Activated CD8-positive, alpha-beta memory T cell treated with anti-CD3 and anti-CD28 coated beads, Interleukin-2, amount 50 U/mL, for 48 hours (primary cell): ENCODE results near the gene RPTOR.

Experiments
- DNase-seq: peaks from one replicate; pipeline ENCODE4 v3.0.0-alpha.2; 2020

The RPTOR gene

GRCh38 chr17:80923211-80924110 lies 378.8 kb downstream of the RPTOR start:
- DNase-seq = no peak

- DNase-seq = no peak
Observed at GRCh38 chr17:80924111-80924806, 379.6 kb downstream of the RPTOR start.

- DNase-seq = no peak
Observed at GRCh38 chr17:80924807-80925610, 380.4 kb downstream of the RPTOR start.

GRCh38 chr17:80925688-80926335 lies 381.2 kb downstream of the RPTOR start:
- DNase-seq = no peak

- DNase-seq = no peak
Observed at GRCh38 chr17:80926591-80927250, 382.1 kb downstream of the RPTOR start.

GRCh38 chr17:80927791-80928216 lies 383.2 kb downstream of the RPTOR start:
- DNase-seq = no peak

- DNase-seq = no peak
Observed at GRCh38 chr17:80929449-80929848, 384.8 kb downstream of the RPTOR start.

- DNase-seq = no peak
Observed at GRCh38 chr17:80930335-80931279, 386.0 kb downstream of the RPTOR start.

- no peak for DNase-seq
Observed at GRCh38 chr17:80931421-80932265, 387.0 kb downstream of the RPTOR start.

- DNase-seq = no peak
Observed at GRCh38 chr17:80935526-80935925, 390.9 kb downstream of the RPTOR start.

GRCh38 chr17:80936218-80936617 lies 391.6 kb downstream of the RPTOR start:
- DNase-seq = no peak

GRCh38 chr17:80936723-80937122 lies 392.1 kb downstream of the RPTOR start:
- no peak for DNase-seq

- no peak for DNase-seq
Observed at GRCh38 chr17:80937462-80938381, 393.1 kb downstream of the RPTOR start.

- DNase-seq = no peak
Observed at GRCh38 chr17:80938556-80938955, 393.9 kb downstream of the RPTOR start.

- no peak for DNase-seq
Observed at GRCh38 chr17:80939151-80940145, 394.8 kb downstream of the RPTOR start.

GRCh38 chr17:80940171-80941123 lies 395.8 kb downstream of the RPTOR start:
- no peak for DNase-seq
